ENCODE measurements around the gene ADARB1.

The ADARB1 gene

GRCh38 chr21:45155910-45156309 lies 81.5 kb downstream of the ADARB1 start:
- DNase-seq = no peak

- DNase-seq = no peak
Observed at GRCh38 chr21:45156459-45156858, 82.1 kb downstream of the ADARB1 start.

GRCh38 chr21:45157932-45158331 lies 83.6 kb downstream of the ADARB1 start:
- DNase-seq = no peak

- DNase-seq = no peak
Observed at GRCh38 chr21:45158491-45159423, 84.4 kb downstream of the ADARB1 start.

- DNase-seq = no peak
Observed at GRCh38 chr21:45160198-45160597, 85.8 kb downstream of the ADARB1 start.

GRCh38 chr21:45161038-45161945 lies 86.9 kb downstream of the ADARB1 start:
- DNase-seq = no peak

GRCh38 chr21:45162115-45162514 lies 87.7 kb downstream of the ADARB1 start:
- DNase-seq = no peak

GRCh38 chr21:45162809-45163208 lies 88.4 kb downstream of the ADARB1 start:
- no peak for DNase-seq

- DNase-seq = no peak
Observed at GRCh38 chr21:45163413-45164123, 89.2 kb downstream of the ADARB1 start.

- DNase-seq = no peak
Observed at GRCh38 chr21:45164124-45164511, 89.7 kb downstream of the ADARB1 start.

- no peak for DNase-seq
Observed at GRCh38 chr21:45164838-45165237, 90.5 kb downstream of the ADARB1 start.

GRCh38 chr21:45166931-45167330 lies 92.6 kb downstream of the ADARB1 start:
- DNase-seq = no peak

GRCh38 chr21:45167796-45168222 lies 93.4 kb downstream of the ADARB1 start:
- no peak for DNase-seq

- no peak for DNase-seq
Observed at GRCh38 chr21:45168522-45168921, 94.1 kb downstream of the ADARB1 start.

GRCh38 chr21:45169001-45169400 lies 94.6 kb downstream of the ADARB1 start:
- DNase-seq = no peak

GRCh38 chr21:45169682-45170081 lies 95.3 kb downstream of the ADARB1 start:
- DNase-seq = no peak

GRCh38 chr21:45170987-45171386 lies 96.6 kb downstream of the ADARB1 start:
- DNase-seq = no peak

GRCh38 chr21:45172420-45172819 lies 98.0 kb downstream of the ADARB1 start:
- DNase-seq = no peak

GRCh38 chr21:45175326-45176095 lies 101.1 kb downstream of the ADARB1 start:
- DNase-seq = no peak

GRCh38 chr21:45176141-45176540 lies 101.8 kb downstream of the ADARB1 start:
- DNase-seq = no peak

- no peak for DNase-seq
Observed at GRCh38 chr21:45177039-45177438, 102.7 kb downstream of the ADARB1 start.

GRCh38 chr21:45178070-45178608 lies 103.8 kb downstream of the ADARB1 start:
- no peak for DNase-seq
